ENCODE results near the gene CIRBP.

Gene CIRBP

GRCh38 chr19:1227304-1228054 lies 41.7 kb upstream of the CIRBP start:
- TF ChIP-seq CTCF (conservative IDR thresholded peaks at IDR 0.05; ENCODE audit: low read depth, low read length), result no peak
- no peaks in the 10 kb centered on the region for H4K20me1 ChIP-seq (ENCODE audit: insufficient read depth)

GRCh38 chr19:1228161-1228957 lies 40.8 kb upstream of the CIRBP start:
- no peaks in the 10 kb centered on the region for H3K36me3 ChIP-seq (ENCODE audit: insufficient read depth)

More at GRCh38 chr19:1227304-1228054, 41.7 kb upstream of the CIRBP start:
- no peaks in the 10 kb centered on the region for H3K79me2 ChIP-seq (ENCODE audit: insufficient read depth, low read depth)
- no peaks in the 10 kb centered on the region for H3K36me3 ChIP-seq (ENCODE audit: insufficient read depth)
- H3K4me1 ChIP-seq (ENCODE audit: low read depth, poor library complexity, severe bottlenecking), result no peaks in the 10 kb centered on the region
- no peak overlapping the region for H3K27ac ChIP-seq
- H3K27me3 ChIP-seq (ENCODE audit: insufficient read depth, low read depth), result no peaks in the 10 kb centered on the region
- H3K4me3 ChIP-seq (IDR thresholded peaks at IDR 0.05; ENCODE audit: insufficient read depth, low read depth, low read length), result no peak overlapping the region
- no peak overlapping the region for H3K4me2 ChIP-seq
- H3K9ac ChIP-seq, result no peak overlapping the region
- H2AFZ ChIP-seq (ENCODE audit: low read depth), result no peak overlapping the region

GRCh38 chr19:1229056-1229923 lies 39.8 kb upstream of the CIRBP start:
- Histone ChIP-seq H3K4me2 (no peak overlapping the region), H2AFZ (ENCODE audit: low read depth) (no peak overlapping the region), H3K9ac (no peak overlapping the region), H3K4me1 (ENCODE audit: low read depth, poor library complexity, severe bottlenecking) (no peaks in the 10 kb centered on the region), H4K20me1 (ENCODE audit: insufficient read depth) (no peaks in the 10 kb centered on the region), H3K4me3 (IDR thresholded peaks at IDR 0.05; ENCODE audit: insufficient read depth, low read depth, low read length) (no peak overlapping the region), H3K27ac (no peak overlapping the region), H3K27me3 (ENCODE audit: insufficient read depth, low read depth) (peaks cover 3% of the 10 kb centered on the region; the same call in 1 of the 2 replicates), H3K36me3 (ENCODE audit: insufficient read depth) (no peaks in the 10 kb centered on the region), H3K79me2 (ENCODE audit: insufficient read depth, low read depth) (no peaks in the 10 kb centered on the region)
- TF ChIP-seq CTCF (conservative IDR thresholded peaks at IDR 0.05; ENCODE audit: low read depth, low read length), result no peak

More at GRCh38 chr19:1228161-1228957, 40.8 kb upstream of the CIRBP start:
- peaks cover 2% of the 10 kb centered on the region; the same call in 1 of the 2 replicates for H3K27me3 ChIP-seq (ENCODE audit: insufficient read depth, low read depth)
- no peak for TF ChIP-seq CTCF (conservative IDR thresholded peaks at IDR 0.05; ENCODE audit: low read depth, low read length)
- H3K4me3 ChIP-seq (IDR thresholded peaks at IDR 0.05; ENCODE audit: insufficient read depth, low read depth, low read length), result no peak overlapping the region
- no peak overlapping the region for H2AFZ ChIP-seq (ENCODE audit: low read depth)
- H3K9ac ChIP-seq, result no peak overlapping the region
- H3K27ac ChIP-seq, result no peak overlapping the region
- no peaks in the 10 kb centered on the region for H3K79me2 ChIP-seq (ENCODE audit: insufficient read depth, low read depth)
- H4K20me1 ChIP-seq (ENCODE audit: insufficient read depth), result no peaks in the 10 kb centered on the region
- H3K4me1 ChIP-seq (ENCODE audit: low read depth, poor library complexity, severe bottlenecking), result no peaks in the 10 kb centered on the region
- H3K4me2 ChIP-seq, result no peak overlapping the region

Data from KMS-11 (cell line).